A673 (cell line): Measurements from ENCODE around the gene DHX38. TPM values are rescaled to one million over a fixed set of nuclear protein-coding genes. Genes with fewer than 3 reads are reported as not detected.

ENCODE experiments used
- BruUV-seq: library from RNA; stranded (reverse); fragments of 400-500 nt; replicated peaks from 2 replicates; lab custom pipeline; 2021; lab: Mats Ljungman, UMichigan
- CTCF ChIA-PET: fragments of 300-600 bp; sonication (Branson Sonifier 250); formaldehyde crosslinking; loops from one replicate; lab custom pipeline; 2022; ENCODE audit warnings: antibody characterized with exemption; lab: Charles Lee
- POLR2A ChIA-PET: fragments of 300-600 bp; sonication (Branson Sonifier 250); formaldehyde crosslinking; loops from one replicate; lab custom pipeline; 2022; ENCODE audit warnings: antibody characterized with exemption; ENCODE audit not compliant: low non-redundant PET; lab: Charles Lee
- DNase-seq: peaks from one replicate; pipeline ENCODE4 v3.0.0-alpha.2; 2015; ENCODE audit warnings: low spot score
- H3K27ac ChIP-seq: fragments of 200-600 bp; sonication (generic); 2 replicates; pipeline ENCODE4 v1.5.1; 2016; ENCODE audit warnings: mixed run types, low read depth, mild to moderate bottlenecking, mixed read lengths, antibody characterized with exemption, low read length; ENCODE audit not compliant: poor library complexity, severe bottlenecking
- H3K27me3 ChIP-seq: fragments of 200-600 bp; sonication (generic); replicated peaks from 2 replicates; pipeline ENCODE4 v1.6.1; 2017; ENCODE audit warnings: mixed run types, low read depth, mild to moderate bottlenecking, mixed read lengths, antibody characterized with exemption, low read length; ENCODE audit not compliant: insufficient read depth, poor library complexity
- H3K36me3 ChIP-seq: fragments of 200-600 bp; sonication (generic); 2 replicates; pipeline ENCODE4 v1.6.1; 2016; ENCODE audit warnings: mixed run types, mild to moderate bottlenecking, mixed read lengths, antibody characterized with exemption, low read length; ENCODE audit not compliant: insufficient read depth, poor library complexity, severe bottlenecking
- H3K4me1 ChIP-seq: fragments of 200-600 bp; sonication (generic); 2 replicates; pipeline ENCODE4 v1.6.1; 2017; ENCODE audit warnings: mixed run types, mild to moderate bottlenecking, mixed read lengths, antibody characterized with exemption, low read length; ENCODE audit not compliant: insufficient read depth, poor library complexity, severe bottlenecking
- H3K4me3 ChIP-seq: fragments of 200-600 bp; sonication (generic); 2 replicates; pipeline ENCODE4 v1.5.1; 2016; ENCODE audit warnings: low read depth, mixed run types, mild to moderate bottlenecking, mixed read lengths, low read length; ENCODE audit not compliant: poor library complexity, severe bottlenecking
- H3K9me3 ChIP-seq: fragments of 200-600 bp; sonication (generic); 2 replicates; pipeline ENCODE4 v1.6.1; 2016; ENCODE audit warnings: mixed run types, low read depth, mild to moderate bottlenecking, mixed read lengths, antibody characterized with exemption, low read length; ENCODE audit not compliant: poor library complexity, severe bottlenecking
- EZH2 ChIP-seq: fragments of 200-600 bp; sonication (generic); IDR thresholded peaks from 2 replicates; pipeline ENCODE4 v1.6.1; 2017; ENCODE audit warnings: borderline replicate concordance, low read depth, mild to moderate bottlenecking, mixed read lengths, antibody characterized with exemption, low read length; ENCODE audit not compliant: poor library complexity, severe bottlenecking
- intact Hi-C: fragments of 100-400 bp; cut with micrococcal nuclease; formaldehyde crosslinking; loops from one replicate; pipeline ENCODE4 v1.10.0; 2022; ENCODE audit not compliant: unreplicated experiment
- total RNA-seq: library from RNA; stranded (reverse); gene quantifications from 2 replicates; pipeline ENCODE4 v1.2.3, GENCODE V29; 2021
- TF ChIP-seq, protein P1 (sequence below): fragments of 300-800, 200-600 bp; sonication (generic); conservative IDR thresholded peaks from 2 replicates; pipeline ENCODE4 v1.5.1; 2017; ENCODE audit warnings: low read depth, mild to moderate bottlenecking, antibody characterized with exemption, low read length, moderate library complexity, mixed read lengths

The DHX38 gene
- total RNA-seq, 1 experiment from 2014 or later: 91.0 TPM

DNA sequence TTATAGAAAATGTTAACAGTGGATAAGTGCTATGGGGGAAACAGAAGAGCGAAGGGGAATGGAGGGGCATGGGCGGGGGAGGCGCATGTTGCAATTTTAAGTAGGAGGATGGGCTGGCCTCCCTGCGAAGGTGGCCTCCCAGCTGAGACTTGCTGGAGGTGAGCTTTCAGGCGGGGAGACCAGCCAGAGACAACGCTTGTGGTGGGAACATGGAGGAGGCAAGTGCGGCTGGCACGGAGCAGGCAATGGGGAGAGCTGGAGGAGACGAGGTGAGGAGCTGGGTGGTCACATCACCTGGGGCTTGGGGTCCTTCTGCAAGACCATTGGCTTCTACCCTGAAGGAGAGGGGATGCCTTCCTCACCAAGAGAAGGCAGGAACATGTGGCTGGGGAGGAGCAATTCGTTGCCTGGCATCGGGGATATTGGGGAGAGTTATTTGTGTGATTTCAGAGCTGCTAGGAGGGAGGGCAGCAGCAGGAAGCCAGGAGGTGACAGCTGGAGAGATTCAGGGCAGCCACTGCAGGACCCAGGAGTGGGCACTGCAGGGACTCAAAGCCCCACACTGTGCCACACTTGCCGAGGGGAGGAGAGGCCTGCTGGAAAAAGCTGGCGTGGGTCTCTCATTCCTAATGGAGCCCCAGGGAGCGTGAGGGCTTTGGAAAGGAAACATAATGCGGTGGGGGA, 43.9 kb downstream of the DHX38 start:
- intact Hi-C loops: no loop called here
- H3K27ac ChIP-seq: no peak overlapping the region
- no TSS peak for BruUV-seq
- H3K4me3 ChIP-seq: no peak overlapping the region
- POLR2A ChIA-PET: no interaction called here
- TF ChIP-seq, protein P1, sequence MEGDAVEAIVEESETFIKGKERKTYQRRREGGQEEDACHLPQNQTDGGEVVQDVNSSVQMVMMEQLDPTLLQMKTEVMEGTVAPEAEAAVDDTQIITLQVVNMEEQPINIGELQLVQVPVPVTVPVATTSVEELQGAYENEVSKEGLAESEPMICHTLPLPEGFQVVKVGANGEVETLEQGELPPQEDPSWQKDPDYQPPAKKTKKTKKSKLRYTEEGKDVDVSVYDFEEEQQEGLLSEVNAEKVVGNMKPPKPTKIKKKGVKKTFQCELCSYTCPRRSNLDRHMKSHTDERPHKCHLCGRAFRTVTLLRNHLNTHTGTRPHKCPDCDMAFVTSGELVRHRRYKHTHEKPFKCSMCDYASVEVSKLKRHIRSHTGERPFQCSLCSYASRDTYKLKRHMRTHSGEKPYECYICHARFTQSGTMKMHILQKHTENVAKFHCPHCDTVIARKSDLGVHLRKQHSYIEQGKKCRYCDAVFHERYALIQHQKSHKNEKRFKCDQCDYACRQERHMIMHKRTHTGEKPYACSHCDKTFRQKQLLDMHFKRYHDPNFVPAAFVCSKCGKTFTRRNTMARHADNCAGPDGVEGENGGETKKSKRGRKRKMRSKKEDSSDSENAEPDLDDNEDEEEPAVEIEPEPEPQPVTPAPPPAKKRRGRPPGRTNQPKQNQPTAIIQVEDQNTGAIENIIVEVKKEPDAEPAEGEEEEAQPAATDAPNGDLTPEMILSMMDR: no peak
- TF ChIP-seq EZH2: no peak
- CTCF ChIA-PET: no interaction called here
- H3K4me1 ChIP-seq: no peaks in the 10 kb centered on the region
- no peaks in the 10 kb centered on the region for H3K9me3 ChIP-seq
- H3K36me3 ChIP-seq: no peaks in the 10 kb centered on the region
- no peak for DNase-seq
- H3K27me3 ChIP-seq: peaks cover 16% of the 10 kb centered on the region

GRCh38 chr16:72138064-72138572, 44.5 kb downstream of the DHX38 start:
- Histone ChIP-seq H3K27ac (no peak overlapping the region), H3K36me3 (no peaks in the 10 kb centered on the region), H3K9me3 (no peaks in the 10 kb centered on the region), H3K27me3 (peaks cover 16% of the 10 kb centered on the region), H3K4me1 (no peaks in the 10 kb centered on the region), H3K4me3 (no peak overlapping the region)
- intact Hi-C loops: no loop called here
- POLR2A ChIA-PET: no interaction called here
- TF ChIP-seq, protein P1: no peak
- TF ChIP-seq EZH2: no peak
- no TSS peak for BruUV-seq
- no peak for DNase-seq
- CTCF ChIA-PET: no interaction called here

- intact Hi-C loops: no loop called here
- CTCF ChIA-PET: no interaction called here
- POLR2A ChIA-PET: no interaction called here
Observed at GRCh38 chr16:72139908-72140307, 46.3 kb downstream of the DHX38 start.

More at GRCh38 chr16:72139908-72140307, 46.3 kb downstream of the DHX38 start:
- H3K36me3 ChIP-seq: no peaks in the 10 kb centered on the region
- TF ChIP-seq EZH2: no peak
- no peak overlapping the region for H3K27ac ChIP-seq
- BruUV-seq: no TSS peak
- H3K27me3 ChIP-seq: peaks cover 16% of the 10 kb centered on the region
- no peak for DNase-seq
- no peak overlapping the region for H3K4me3 ChIP-seq
- no peaks in the 10 kb centered on the region for H3K9me3 ChIP-seq
- H3K4me1 ChIP-seq: no peaks in the 10 kb centered on the region
